Activated CD4-positive, alpha-beta memory T cell treated with anti-CD3 and anti-CD28 coated beads for 36 hours (primary cell): ENCODE measurements around the gene TRIP4. TPM values are rescaled to one million over a fixed set of nuclear protein-coding genes. Genes with fewer than 3 reads are reported as not detected.
A peak's percentile ranks its signal among the peaks of the same experiment; 100 is the strongest.

Experiments used
- CTCF ChIA-PET: fragments of 350-600 bp; sonication (Branson Sonifier 250); formaldehyde crosslinking; loops from one replicate; lab custom pipeline; 2021; ENCODE audit warnings: antibody characterized with exemption, inconsistent platforms; lab: Charles Lee
- POLR2A ChIA-PET: fragments of 350-600 bp; sonication (Branson Sonifier 250); formaldehyde crosslinking; loops from one replicate; lab custom pipeline; 2021; ENCODE audit warnings: antibody characterized with exemption; lab: Charles Lee
- DNase-seq: peaks from one replicate; pipeline ENCODE4 v3.0.0-alpha.2; 2020
- H3K27ac Mint-ChIP-seq: one replicate; pipeline ENCODE4 v1.8.0; 2021; ENCODE audit warnings: mixed read lengths
- H3K27me3 Mint-ChIP-seq: one replicate; pipeline ENCODE4 v1.8.0; 2021; ENCODE audit warnings: mixed read lengths
- H3K36me3 Mint-ChIP-seq: one replicate; pipeline ENCODE4 v1.8.0; 2021; ENCODE audit warnings: mixed read lengths
- H3K4me1 Mint-ChIP-seq: one replicate; pipeline ENCODE4 v1.8.0; 2021; ENCODE audit warnings: low read depth, mixed read lengths
- H3K4me3 Mint-ChIP-seq: one replicate; pipeline ENCODE4 v1.8.0; 2021; ENCODE audit warnings: mild to moderate bottlenecking, mixed read lengths
- H3K9me3 Mint-ChIP-seq: one replicate; pipeline ENCODE4 v1.8.0; 2021; ENCODE audit warnings: mixed read lengths
- intact Hi-C: fragments of 100-400 bp; cut with micrococcal nuclease; formaldehyde crosslinking; loops from one replicate; pipeline ENCODE4 v1.15.1; 2023
- total RNA-seq, 2 experiments: library from RNA; stranded (reverse); gene quantifications; one replicate each; pipeline ENCODE4 v1.2.3, GENCODE V29; 2021

The TRIP4 gene
- total RNA-seq, 2 experiments from 2014 or later = 21.7 to 22.2 TPM

DNA sequence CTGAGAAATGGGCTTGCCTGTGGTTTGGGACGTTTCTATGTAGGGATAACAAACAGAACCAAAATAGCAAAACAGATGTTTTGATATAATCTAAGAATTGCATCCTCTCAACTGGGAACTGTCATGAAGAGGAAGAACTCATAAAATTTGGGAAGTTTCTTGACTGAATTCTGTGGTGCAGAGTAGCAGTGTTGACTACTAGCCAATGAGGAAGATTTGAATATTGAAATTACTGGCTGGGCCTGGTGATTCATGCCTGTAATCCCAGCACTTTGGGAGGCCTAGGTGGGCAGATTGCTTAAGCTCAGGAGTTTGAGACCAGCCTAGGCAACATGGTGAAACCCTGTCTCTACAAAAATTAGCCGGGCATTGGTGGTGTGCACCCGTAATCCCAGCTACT is 114.9 kb downstream of the TRIP4 start:
- DNase-seq = peak; percentile 15
- intact Hi-C loops = no loop called here
- Mint-ChIP-seq H3K27ac (peak overlapping the region; percentile 62), H3K9me3 (no peaks in the 10 kb centered on the region), H3K36me3 (peaks cover 28% of the 10 kb centered on the region), H3K4me3 (no peak overlapping the region), H3K4me1 (peaks cover 74% of the 10 kb centered on the region), H3K27me3 (no peaks in the 10 kb centered on the region)
- CTCF ChIA-PET = no interaction called here
- POLR2A ChIA-PET = interaction anchor here (0.5 kb wide), 1 partner anchor 34 kb away, joined by 3 read pairs; no protein-coding TSS in a partner anchor

DNA sequence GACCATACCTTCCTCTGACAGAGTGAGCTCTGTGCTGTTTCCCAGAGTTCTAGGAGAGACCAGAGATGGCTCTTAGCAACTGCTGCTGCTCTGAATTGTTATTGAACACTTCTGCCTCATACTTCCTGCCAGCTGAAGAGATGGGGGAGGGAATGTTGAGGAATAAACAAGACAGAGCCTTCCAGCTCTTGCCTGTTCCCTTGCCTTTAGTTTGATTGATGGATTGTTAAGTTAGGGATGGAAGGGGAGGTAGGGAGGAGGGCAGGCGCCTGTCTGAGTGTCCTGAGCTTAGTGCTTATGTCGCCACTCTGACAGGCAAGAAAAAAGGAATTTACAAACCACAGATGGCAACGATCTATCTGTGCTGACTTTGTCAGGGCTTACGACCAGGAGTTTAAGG is 115.6 kb downstream of the TRIP4 start:
- CTCF ChIA-PET = interaction anchor here (0.7 to 1.0 kb wide), 2 partner anchors 14 to 229 kb away, joined by 3 read pairs; no protein-coding TSS in a partner anchor
- intact Hi-C loops = no loop called here
- H3K4me1 Mint-ChIP-seq = peaks cover 80% of the 10 kb centered on the region
- no peak for DNase-seq
- H3K36me3 Mint-ChIP-seq = peaks cover 28% of the 10 kb centered on the region
- H3K27me3 Mint-ChIP-seq = no peaks in the 10 kb centered on the region
- H3K27ac Mint-ChIP-seq = peak overlapping the region; percentile 62
- H3K9me3 Mint-ChIP-seq = no peaks in the 10 kb centered on the region
- H3K4me3 Mint-ChIP-seq = peak overlapping the region; percentile 1
- POLR2A ChIA-PET = interaction anchor here (0.5 kb wide), 2 partner anchors 35 to 123 kb away, joined by 3 read pairs; no protein-coding TSS in a partner anchor

DNA sequence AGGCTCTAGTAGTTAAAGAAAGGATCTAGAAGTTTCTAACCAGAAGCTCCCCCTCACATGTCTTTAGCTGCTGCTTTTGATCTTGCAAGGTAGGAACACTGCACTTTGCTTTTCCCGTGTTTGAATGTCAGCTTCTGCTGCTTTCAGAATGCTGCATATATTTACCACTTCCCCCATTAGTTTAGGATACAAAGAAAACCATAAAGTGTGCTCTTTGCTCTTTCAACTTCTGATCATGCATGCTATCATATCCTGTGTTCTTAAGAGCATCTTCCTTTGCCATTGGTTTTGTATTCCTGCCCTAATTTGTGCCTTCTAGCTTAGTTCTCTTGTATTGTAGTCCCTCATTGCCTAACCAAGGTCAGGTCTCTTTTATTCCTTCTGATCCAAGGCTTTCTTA is 116.0 kb downstream of the TRIP4 start:
- Mint-ChIP-seq H3K4me3 (peak overlapping the region; percentile 1), H3K9me3 (no peaks in the 10 kb centered on the region), H3K4me1 (peaks cover 82% of the 10 kb centered on the region), H3K27me3 (no peaks in the 10 kb centered on the region), H3K36me3 (peaks cover 27% of the 10 kb centered on the region), H3K27ac (peak overlapping the region; percentile 62)
- CTCF ChIA-PET = interaction anchor here (0.7 to 1.0 kb wide), 2 partner anchors 13 to 229 kb away, joined by 3 read pairs; no protein-coding TSS in a partner anchor
- intact Hi-C loops = no loop called here
- POLR2A ChIA-PET = interaction anchor here (0.5 kb wide), 1 partner anchor 124 kb away, joined by 3 read pairs; no protein-coding TSS in a partner anchor
- no peak for DNase-seq

Other genes starting within 250 kb of the TRIP4 start
- gene SNX22, start 236.1 kb upstream of the TRIP4 start, total RNA-seq = under 1 TPM; 0.38 to 0.68 TPM
- 100 to 1,000 TPM; 277 to 283 TPM for gene PPIB, start 224.8 kb upstream of the TRIP4 start, total RNA-seq
- 10 to 100 TPM; 17.5 to 20.9 TPM for gene CSNK1G1, start 31.7 kb upstream of the TRIP4 start, total RNA-seq
- gene PCLAF, start 6.4 kb upstream of the TRIP4 start, total RNA-seq = 10 to 100 TPM; 82.4 to 85.8 TPM
- 10 to 100 TPM; 38.5 to 38.7 TPM for gene ZNF609, start 72.7 kb downstream of the TRIP4 start, total RNA-seq